Karpas-422 (cell line): ENCODE measurements around the gene MOB1B. TPM values are rescaled to one million over a fixed set of nuclear protein-coding genes. Genes with fewer than 3 reads are reported as not detected.

Experiments
- DNase-seq: peaks from one replicate; pipeline ENCODE4 v3.0.0-alpha.2; 2015
- H2AFZ ChIP-seq: fragments of 200-600 bp; sonication (generic); 2 replicates; pipeline ENCODE4 v1.6.1; 2014; ENCODE audit warnings: antibody characterized with exemption, low read length, mixed read lengths
- H3K27ac ChIP-seq: fragments of 200-600 bp; sonication (generic); 2 replicates; pipeline ENCODE4 v1.5.1; 2014; ENCODE audit warnings: mild to moderate bottlenecking, low read length, moderate library complexity
- H3K27me3 ChIP-seq: fragments of 200-600 bp; sonication (generic); 2 replicates; pipeline ENCODE4 v1.6.1; 2014; ENCODE audit warnings: low read length, mixed read lengths
- H3K36me3 ChIP-seq: fragments of 200-600 bp; sonication (generic); 2 replicates; pipeline ENCODE4 v1.6.1; 2014; ENCODE audit warnings: low read length, mixed read lengths; ENCODE audit not compliant: insufficient read depth
- H3K4me1 ChIP-seq: fragments of 200-600 bp; sonication (generic); 2 replicates; pipeline ENCODE4 v1.6.1; 2014; ENCODE audit warnings: mild to moderate bottlenecking, low read length, mixed read lengths
- H3K4me2 ChIP-seq: fragments of 200-600 bp; sonication (generic); 2 replicates; pipeline ENCODE4 v1.6.1; 2014; ENCODE audit warnings: low read length, low read depth, mild to moderate bottlenecking; ENCODE audit not compliant: poor library complexity, severe bottlenecking
- H3K4me3 ChIP-seq: fragments of 200-600 bp; sonication (generic); 2 replicates; pipeline ENCODE4 v1.5.1; 2014; ENCODE audit warnings: mild to moderate bottlenecking, antibody characterized with exemption, low read length, mixed read lengths
- H3K79me2 ChIP-seq: fragments of 200-600 bp; sonication (generic); 2 replicates; pipeline ENCODE4 v1.6.1; 2014; ENCODE audit warnings: mild to moderate bottlenecking, low read length, mixed read lengths
- H3K9ac ChIP-seq: fragments of 200-600 bp; sonication (generic); 2 replicates; pipeline ENCODE4 v1.6.0; 2014; ENCODE audit warnings: low read length
- H3K9me2 ChIP-seq: fragments of 200-600 bp; sonication (generic), shearing (Covaris generic); replicated peaks from 2 replicates; pipeline ENCODE4 v1.6.0; 2014; ENCODE audit warnings: mild to moderate bottlenecking, low read length, moderate library complexity; ENCODE audit not compliant: insufficient read depth
- H3K9me3 ChIP-seq: fragments of 300-700, 200-600 bp; sonication (generic); 2 replicates; pipeline ENCODE4 v1.6.1; 2014; ENCODE audit warnings: low read length, mixed read lengths
- H4K20me1 ChIP-seq: fragments of 200-600 bp; sonication (generic); 2 replicates; pipeline ENCODE4 v1.6.1; 2014; ENCODE audit warnings: mild to moderate bottlenecking, antibody characterized with exemption, low read length, low read depth; ENCODE audit not compliant: insufficient read depth
- total RNA-seq: library from RNA; depleted of rRNA; stranded (reverse); fragments of >200 nt; shearing (Covaris generic); gene quantifications from 2 replicates; pipeline ENCODE4 v1.2.3, GENCODE V29; 2014; ENCODE audit warnings: low replicate concordance

The MOB1B gene
- total RNA-seq, 1 experiment from 2014 or later: 55.6 TPM

- H3K4me1 ChIP-seq: peaks cover 43% of the 10 kb centered on the region
- peaks cover 14% of the 10 kb centered on the region for H3K36me3 ChIP-seq
- peak overlapping the region; percentile 36 for H3K27ac ChIP-seq
- peak overlapping the region; percentile 96 for H2AFZ ChIP-seq
- peak overlapping the region; percentile 100 for H3K4me3 ChIP-seq
- peak; percentile 63 for DNase-seq
- peaks cover 51% of the 10 kb centered on the region for H3K79me2 ChIP-seq
- peaks cover 11% of the 10 kb centered on the region; the same call in 1 of the 2 replicates for H4K20me1 ChIP-seq
- H3K9me2 ChIP-seq: no peaks in the 10 kb centered on the region
- H3K9ac ChIP-seq: peak overlapping the region; percentile 96
- no peaks in the 10 kb centered on the region for H3K27me3 ChIP-seq
- peak overlapping the region; percentile 95 for H3K4me2 ChIP-seq
- H3K9me3 ChIP-seq: no peaks in the 10 kb centered on the region
Observed at GRCh38 chr4:70901607-70901983, 574 bp upstream of the MOB1B start.

GRCh38 chr4:70902577-70903290 lies 565 bp downstream of the MOB1B start:
- Histone ChIP-seq H3K27ac (peak overlapping the region; percentile 90), H3K9ac (peak overlapping the region; percentile 96), H3K4me2 (peak overlapping the region; percentile 95), H3K9me2 (no peaks in the 10 kb centered on the region), H4K20me1 (peaks cover 11% of the 10 kb centered on the region; the same call in 1 of the 2 replicates), H3K4me1 (peaks cover 55% of the 10 kb centered on the region), H2AFZ (no peak overlapping the region), H3K4me3 (peak overlapping the region; percentile 100), H3K79me2 (peaks cover 62% of the 10 kb centered on the region), H3K9me3 (no peaks in the 10 kb centered on the region), H3K36me3 (peaks cover 17% of the 10 kb centered on the region), H3K27me3 (no peaks in the 10 kb centered on the region)
- peak; percentile 64 for DNase-seq

GRCh38 chr4:70903291-70903603 lies 1.1 kb downstream of the MOB1B start:
- H3K4me3 ChIP-seq: peak overlapping the region; percentile 100
- peaks cover 67% of the 10 kb centered on the region for H3K79me2 ChIP-seq
- peak; percentile 74 for DNase-seq

GRCh38 chr4:70908993-70909556 lies 6.9 kb downstream of the MOB1B start:
- peaks cover 75% of the 10 kb centered on the region for H3K4me1 ChIP-seq
- H3K4me2 ChIP-seq: peak overlapping the region; percentile 50
- H3K9me2 ChIP-seq: no peaks in the 10 kb centered on the region
- H3K9ac ChIP-seq: peak overlapping the region; percentile 8; the same call in 1 of the 2 replicates
- no peaks in the 10 kb centered on the region for H3K9me3 ChIP-seq
- H3K4me3 ChIP-seq: no peak overlapping the region
- peak overlapping the region; percentile 90 for H3K27ac ChIP-seq
- H3K36me3 ChIP-seq: peaks cover 47% of the 10 kb centered on the region
- no peak overlapping the region for H2AFZ ChIP-seq
- peak; percentile 87 for DNase-seq
- no peaks in the 10 kb centered on the region for H3K27me3 ChIP-seq
- H4K20me1 ChIP-seq: no peaks in the 10 kb centered on the region
- peaks cover 99% of the 10 kb centered on the region for H3K79me2 ChIP-seq

More at GRCh38 chr4:70903291-70903603, 1.1 kb downstream of the MOB1B start:
- H3K36me3 ChIP-seq: peaks cover 17% of the 10 kb centered on the region
- H3K9me2 ChIP-seq: no peaks in the 10 kb centered on the region
- H3K4me2 ChIP-seq: peak overlapping the region; percentile 95
- H3K9ac ChIP-seq: peak overlapping the region; percentile 96
- H3K27ac ChIP-seq: peak overlapping the region; percentile 90
- H2AFZ ChIP-seq: no peak overlapping the region
- no peaks in the 10 kb centered on the region for H3K27me3 ChIP-seq
- peaks cover 11% of the 10 kb centered on the region; the same call in 1 of the 2 replicates for H4K20me1 ChIP-seq
- H3K4me1 ChIP-seq: peaks cover 60% of the 10 kb centered on the region
- H3K9me3 ChIP-seq: no peaks in the 10 kb centered on the region

GRCh38 chr4:70914000-70914399 lies 11.8 kb downstream of the MOB1B start:
- no peaks in the 10 kb centered on the region for H4K20me1 ChIP-seq
- H3K4me2 ChIP-seq: peak overlapping the region; percentile 0
- DNase-seq: peak; percentile 56
- no peaks in the 10 kb centered on the region for H3K9me2 ChIP-seq
- H3K27me3 ChIP-seq: no peaks in the 10 kb centered on the region
- no peak overlapping the region for H3K9ac ChIP-seq
- H3K36me3 ChIP-seq: peaks cover 68% of the 10 kb centered on the region
- peak overlapping the region; percentile 58 for H3K27ac ChIP-seq
- no peak overlapping the region for H3K4me3 ChIP-seq
- peaks cover 90% of the 10 kb centered on the region for H3K79me2 ChIP-seq
- H3K4me1 ChIP-seq: peaks cover 38% of the 10 kb centered on the region
- H3K9me3 ChIP-seq: no peaks in the 10 kb centered on the region; the same call in 1 of the 2 replicates
- H2AFZ ChIP-seq: no peak overlapping the region

GRCh38 chr4:70914631-70915030 lies 12.5 kb downstream of the MOB1B start:
- H3K9ac ChIP-seq: no peak overlapping the region
- no peak overlapping the region for H3K4me3 ChIP-seq
- peak overlapping the region; percentile 0 for H3K4me2 ChIP-seq
- no peak for DNase-seq
- H3K36me3 ChIP-seq: peaks cover 65% of the 10 kb centered on the region
- peak overlapping the region; percentile 58 for H3K27ac ChIP-seq
- no peaks in the 10 kb centered on the region for H4K20me1 ChIP-seq
- H3K27me3 ChIP-seq: no peaks in the 10 kb centered on the region
- peaks cover 90% of the 10 kb centered on the region for H3K79me2 ChIP-seq
- H3K9me2 ChIP-seq: no peaks in the 10 kb centered on the region
- H3K9me3 ChIP-seq: no peaks in the 10 kb centered on the region; the same call in 1 of the 2 replicates
- H3K4me1 ChIP-seq: peaks cover 34% of the 10 kb centered on the region
- no peak overlapping the region for H2AFZ ChIP-seq

- H3K79me2 ChIP-seq: peaks cover 90% of the 10 kb centered on the region
- peaks cover 65% of the 10 kb centered on the region for H3K36me3 ChIP-seq
- peak overlapping the region; percentile 0 for H3K4me2 ChIP-seq
- no peak overlapping the region for H3K4me3 ChIP-seq
- H3K27me3 ChIP-seq: no peaks in the 10 kb centered on the region
- no peak for DNase-seq
- H3K9me2 ChIP-seq: no peaks in the 10 kb centered on the region
- H3K4me1 ChIP-seq: peaks cover 35% of the 10 kb centered on the region
- no peaks in the 10 kb centered on the region for H4K20me1 ChIP-seq
- no peak overlapping the region for H3K9ac ChIP-seq
- no peak overlapping the region for H3K27ac ChIP-seq
- H3K9me3 ChIP-seq: no peaks in the 10 kb centered on the region; the same call in 1 of the 2 replicates
- H2AFZ ChIP-seq: no peak overlapping the region
Observed at GRCh38 chr4:70915036-70915815, 13.1 kb downstream of the MOB1B start.
